Motor neuron (in vitro differentiated cells): Measurements from ENCODE around the gene VPS13A. TPM values are rescaled to one million over a fixed set of nuclear protein-coding genes. Genes with fewer than 3 reads are reported as not detected.
"Not testable (repeated sequence)": the region's sequence is repeated elsewhere in the genome, so short reads cannot be mapped to it uniquely, and the experiment has no call there.

ENCODE experiments used
- ATAC-seq, 8 experiments: fragments of 200-7000 bp; cut with Tn5 transposase; replicated peaks in 6 of 8; 2 replicates each; pipeline ENCODE4 v1.8.0; 2021; ENCODE audit warnings: mild to moderate bottlenecking in 8 of 8, moderate library complexity in 8 of 8
- H3K27ac ChIP-seq, 2 donors: fragments of 250-450 bp; sonication (Bioruptor Pico); 2 replicates each; pipeline ENCODE4 v1.9.0; 2021; ENCODE audit warnings: antibody characterized with exemption in 2 of 2, mild to moderate bottlenecking in 2 of 2, moderate library complexity in 1 of 2
- H3K4me1 ChIP-seq, 2 donors: fragments of 250-450 bp; sonication (Bioruptor Pico); replicated peaks in 1 of 2; 2 replicates each; pipeline ENCODE4 v1.6.1; 2021; ENCODE audit warnings: antibody characterized with exemption in 2 of 2, mild to moderate bottlenecking in 2 of 2, moderate library complexity in 1 of 2
- H3K4me3 ChIP-seq, 5 donors: fragments of 250-450 bp; sonication (Bioruptor Pico); 2 replicates each; pipeline ENCODE4 v1.9.0; 2021; ENCODE audit warnings: antibody characterized with exemption in 5 of 5, mild to moderate bottlenecking in 5 of 5, moderate library complexity in 4 of 5
- WGBS, 10 experiments: fragments of 450-650 bp; shearing (Covaris generic); methylation state at CpG; one replicate each; pipeline ENCODE4 v1.0.0; 2022; 5-methylcytosine and 5-hydroxymethylcytosine counted together
- in situ Hi-C, 9 experiments: fragments of 400-800 bp; cut with MboI; loops; one replicate each; pipeline ENCODE4 v1.15.0; 2021; ENCODE audit warnings: low sequenced_read_pairs in 9 of 9, low pct_unique_long_range_greater_than_20kb in 2 of 9; ENCODE audit not compliant: unreplicated experiment in 9 of 9
- total RNA-seq, 8 experiments: library from RNA; unstranded; fragments of 300-600 nt; gene quantifications; 2 replicates each; pipeline versions ENCODE4 v1.2.3 to v1.2.4, GENCODE V29; 2022

Gene VPS13A
- total RNA-seq, 8 experiments from 2014 or later: 14.4 to 42.7 (median 21.6) TPM

- WGBS, 10 experiments: 45 to 100% (median 86%) methylated on average over 1 to 6 of the region's 7 CpGs; no CpG with 5 or more reads in 1 of the 10 experiments
- not testable (repeated sequence) for H3K27ac ChIP-seq, H3K4me1 ChIP-seq, ATAC-seq, H3K4me3 ChIP-seq
- in situ Hi-C loops: loop anchor here in 4 of 9 experiments (25.0 kb wide), 4 partner anchors 296 to 796 kb away; partner anchors contain the start of genes GNAQ (in 4 of the 4) and CEP78 (in 1 of the 4)
These were observed 263.8 kb downstream of the VPS13A start for GRCh38 chr9:77441124-77441523.

GRCh38 chr9:77442436-77442835 lies 265.1 kb downstream of the VPS13A start:
- Histone ChIP-seq H3K4me3 (no peak overlapping the region), H3K4me1 (no peaks in the 10 kb centered on the region), H3K27ac (no peak overlapping the region)
- ATAC-seq: no peak
- 75 to 83% (median 75%) methylated on average over 1 of the region's 1 CpG; no CpG with 5 or more reads in 7 of the 10 experiments for WGBS, 10 experiments
- in situ Hi-C loops: loop anchor here in 4 of 9 experiments (25.0 kb wide), 4 partner anchors 295 to 795 kb away; partner anchors contain the start of genes GNAQ (in 4 of the 4) and CEP78 (in 1 of the 4)

GRCh38 chr9:77447646-77448045 lies 270.3 kb downstream of the VPS13A start:
- no peaks in the 10 kb centered on the region for H3K4me1 ChIP-seq
- in situ Hi-C loops: loop anchor here in 4 of 9 experiments (25.0 kb wide), 4 partner anchors 290 to 790 kb away; partner anchors contain the start of genes GNAQ (in 4 of the 4) and CEP78 (in 1 of the 4)
- H3K27ac ChIP-seq: no peak overlapping the region
- 88 to 100% (median 100%) methylated on average over 1 of the region's 1 CpG; no CpG with 5 or more reads in 6 of the 10 experiments for WGBS, 10 experiments
- ATAC-seq: no peak
- H3K4me3 ChIP-seq: no peak overlapping the region

GRCh38 chr9:77449240-77450084 lies 272.1 kb downstream of the VPS13A start:
- in situ Hi-C loops: loop anchor here in 6 of 9 experiments (25.0 kb wide), 4 partner anchors 288 to 788 kb away; partner anchors contain the start of genes GNAQ (in 4 of the 6) and CEP78 (in 1 of the 6)
- peak in 2 of 8 experiments; percentile 55 to 71 for ATAC-seq
- 30 to 100% (median 80%) methylated on average over 1 to 10 of the region's 12 CpGs for WGBS, 10 experiments
- Histone ChIP-seq H3K4me3 (no peak overlapping the region), H3K4me1 (no peaks in the 10 kb centered on the region), H3K27ac (no peak overlapping the region)

GRCh38 chr9:77450085-77450475 lies 272.7 kb downstream of the VPS13A start:
- in situ Hi-C loops: loop anchor here in 2 of 9 experiments (25.0 kb wide), 1 partner anchor 287 kb away; no protein-coding TSS in a partner anchor
- no peak overlapping the region for H3K4me3 ChIP-seq
- WGBS, 10 experiments: 74 to 100% (median 90%) methylated on average over 1 to 4 of the region's 4 CpGs; no CpG with 5 or more reads in 3 of the 10 experiments
- no peak overlapping the region for H3K27ac ChIP-seq
- no peaks in the 10 kb centered on the region for H3K4me1 ChIP-seq
- ATAC-seq: no peak

GRCh38 chr9:77451507-77451906 lies 274.2 kb downstream of the VPS13A start:
- Histone ChIP-seq H3K4me1 (no peaks in the 10 kb centered on the region), H3K4me3 (no peak overlapping the region), H3K27ac (no peak overlapping the region)
- ATAC-seq: no peak
- WGBS, 10 experiments: 67 to 100% (median 90%) methylated on average over 1 to 4 of the region's 4 CpGs; no CpG with 5 or more reads in 4 of the 10 experiments
- in situ Hi-C loops: loop anchor here in 2 of 9 experiments (25.0 kb wide), 1 partner anchor 286 kb away; no protein-coding TSS in a partner anchor

- 80 to 95% (median 87%) methylated on average over 2 to 11 of the region's 14 CpGs for WGBS, 10 experiments
- in situ Hi-C loops: loop anchor here in 2 of 9 experiments (25.0 kb wide), 1 partner anchor 283 kb away; no protein-coding TSS in a partner anchor
- Histone ChIP-seq H3K27ac (no peak overlapping the region), H3K4me3 (no peak overlapping the region), H3K4me1 (no peaks in the 10 kb centered on the region)
- ATAC-seq: no peak
These were observed 276.7 kb downstream of the VPS13A start for GRCh38 chr9:77453825-77454647.

- Histone ChIP-seq H3K4me3 (no peak overlapping the region), H3K27ac (no peak overlapping the region), H3K4me1 (no peaks in the 10 kb centered on the region)
- in situ Hi-C loops: loop anchor here in 2 of 9 experiments (25.0 kb wide), 1 partner anchor 283 kb away; no protein-coding TSS in a partner anchor
- 0 to 86% (median 80%) methylated on average over 1 to 3 of the region's 3 CpGs; no CpG with 5 or more reads in 1 of the 10 experiments for WGBS, 10 experiments
- peak in 3 of 8 experiments; percentile 11 to 69 (median 65) for ATAC-seq
These were observed 277.3 kb downstream of the VPS13A start for GRCh38 chr9:77454663-77455062.

- no peak overlapping the region for H3K27ac ChIP-seq
- no peak overlapping the region for H3K4me3 ChIP-seq
- WGBS, 10 experiments: 0 to 96% (median 79%) methylated on average over 2 to 8 of the region's 8 CpGs; no CpG with 5 or more reads in 2 of the 10 experiments
- peak in 3 of 8 experiments; percentile 3 to 21 (median 12) for ATAC-seq
- no peaks in the 10 kb centered on the region for H3K4me1 ChIP-seq
- in situ Hi-C loops: loop anchor here in 2 of 9 experiments (25.0 kb wide), 1 partner anchor 282 kb away; no protein-coding TSS in a partner anchor
These were observed 278.1 kb downstream of the VPS13A start for GRCh38 chr9:77455312-77455927.

GRCh38 chr9:77456829-77457437 lies 279.6 kb downstream of the VPS13A start:
- peak; percentile 42 to 88 (median 66) for ATAC-seq
- 0 to 50% (median 18%) methylated on average over 1 to 10 of the region's 10 CpGs for WGBS, 10 experiments
- H3K4me1 ChIP-seq: no peaks in the 10 kb centered on the region
- no peak overlapping the region for H3K27ac ChIP-seq
- H3K4me3 ChIP-seq: no peak overlapping the region
- in situ Hi-C loops: loop anchor here in 2 of 9 experiments (25.0 kb wide), 1 partner anchor 280 kb away; no protein-coding TSS in a partner anchor

GRCh38 chr9:77457916-77458592 lies 280.7 kb downstream of the VPS13A start:
- in situ Hi-C loops: loop anchor here in 2 of 9 experiments (25.0 kb wide), 1 partner anchor 279 kb away; no protein-coding TSS in a partner anchor
- peak in 7 of 8 experiments; percentile 45 to 83 (median 53) for ATAC-seq
- WGBS, 10 experiments: 8 to 100% (median 67%) methylated on average over 1 to 13 of the region's 15 CpGs
- Histone ChIP-seq H3K4me1 (no peaks in the 10 kb centered on the region), H3K27ac (no peak overlapping the region), H3K4me3 (no peak overlapping the region)
